ENCODE data around the gene C5orf15. TPM values are rescaled to one million over a fixed set of nuclear protein-coding genes. Genes with fewer than 3 reads are reported as not detected.
"Not testable (repeated sequence)": the region's sequence is repeated elsewhere in the genome, so short reads cannot be mapped to it uniquely, and the experiment has no call there.

Gene C5orf15
- total RNA-seq, 2 donors from 2014 or later, result 24.0 to 29.2 TPM

DNA sequence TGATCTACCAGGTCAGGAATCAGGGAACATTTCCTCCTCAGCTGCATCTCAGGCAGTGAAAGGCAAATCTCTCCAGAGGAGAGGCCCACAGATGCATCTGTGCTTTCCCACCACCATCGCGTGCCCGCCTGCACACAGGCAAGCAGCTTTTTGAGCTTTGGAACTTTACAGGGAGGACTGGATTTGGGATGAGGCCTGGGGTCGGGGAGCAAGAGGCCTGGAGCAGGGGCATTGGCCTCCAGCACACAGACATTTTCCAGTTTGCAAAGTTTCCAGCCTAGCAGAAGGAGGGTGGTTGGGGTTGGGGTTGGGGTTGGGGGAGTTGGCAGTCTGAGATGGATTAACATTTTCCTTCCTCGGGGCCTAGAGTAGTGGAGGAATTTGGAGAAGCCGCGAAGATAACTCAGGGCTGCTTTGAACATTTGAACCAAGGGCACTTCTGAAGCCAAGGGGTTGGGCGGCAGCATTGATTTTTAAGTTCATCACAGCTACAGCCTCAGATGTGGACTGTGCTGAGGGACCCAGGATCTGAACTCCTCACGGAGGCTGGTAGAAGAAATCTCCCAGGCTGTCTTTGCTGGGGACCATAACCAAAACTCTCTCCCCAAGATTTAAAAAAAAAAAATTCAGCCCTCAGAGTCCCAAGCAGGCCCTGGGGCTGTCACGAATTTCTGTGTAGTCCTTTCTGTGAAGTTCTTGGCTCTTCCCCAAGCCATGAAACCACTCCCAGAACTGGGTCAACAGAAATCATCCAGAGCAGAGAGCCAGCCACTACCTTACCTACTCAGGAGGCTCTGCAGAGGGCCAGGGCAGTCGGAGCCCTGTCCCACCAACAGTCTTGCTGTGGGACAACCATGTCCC lies 25.6 kb downstream of the C5orf15 start:
- peak; percentile 29 for DNase-seq (ENCODE audit: low spot score)
- intact Hi-C loops (cut with DNase I), result no loop called here

- peak; percentile 41 for DNase-seq (ENCODE audit: low spot score)
- intact Hi-C loops (cut with DNase I), result no loop called here
These were observed 26.8 kb downstream of the C5orf15 start for GRCh38 chr5:133941456-133942196.

DNA sequence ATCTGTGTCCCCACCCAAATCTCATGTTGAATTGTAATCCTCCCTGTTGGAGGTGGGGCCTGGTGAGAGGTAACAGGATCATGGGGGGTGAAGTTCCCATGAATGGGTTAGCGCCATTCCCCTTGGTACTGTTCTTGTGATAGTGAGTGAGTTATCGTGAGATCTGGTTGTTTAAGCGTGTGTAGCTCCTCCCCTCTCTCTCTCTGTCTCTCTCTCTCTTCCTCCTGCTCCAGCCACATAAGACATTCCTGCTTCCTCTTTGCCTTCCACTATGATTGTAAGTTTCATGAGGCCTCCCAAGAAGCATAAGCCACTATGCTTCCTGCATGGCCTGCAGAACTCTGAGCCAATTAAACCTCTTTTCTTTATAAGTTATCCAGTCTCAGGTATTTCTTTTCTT lies 28.8 kb downstream of the C5orf15 start:
- no peak for DNase-seq (ENCODE audit: low spot score)
- intact Hi-C loops (cut with DNase I), result no loop called here

- intact Hi-C loops (cut with DNase I), result no loop called here
These were observed 29.5 kb downstream of the C5orf15 start for GRCh38 chr5:133938929-133939328.

DNA sequence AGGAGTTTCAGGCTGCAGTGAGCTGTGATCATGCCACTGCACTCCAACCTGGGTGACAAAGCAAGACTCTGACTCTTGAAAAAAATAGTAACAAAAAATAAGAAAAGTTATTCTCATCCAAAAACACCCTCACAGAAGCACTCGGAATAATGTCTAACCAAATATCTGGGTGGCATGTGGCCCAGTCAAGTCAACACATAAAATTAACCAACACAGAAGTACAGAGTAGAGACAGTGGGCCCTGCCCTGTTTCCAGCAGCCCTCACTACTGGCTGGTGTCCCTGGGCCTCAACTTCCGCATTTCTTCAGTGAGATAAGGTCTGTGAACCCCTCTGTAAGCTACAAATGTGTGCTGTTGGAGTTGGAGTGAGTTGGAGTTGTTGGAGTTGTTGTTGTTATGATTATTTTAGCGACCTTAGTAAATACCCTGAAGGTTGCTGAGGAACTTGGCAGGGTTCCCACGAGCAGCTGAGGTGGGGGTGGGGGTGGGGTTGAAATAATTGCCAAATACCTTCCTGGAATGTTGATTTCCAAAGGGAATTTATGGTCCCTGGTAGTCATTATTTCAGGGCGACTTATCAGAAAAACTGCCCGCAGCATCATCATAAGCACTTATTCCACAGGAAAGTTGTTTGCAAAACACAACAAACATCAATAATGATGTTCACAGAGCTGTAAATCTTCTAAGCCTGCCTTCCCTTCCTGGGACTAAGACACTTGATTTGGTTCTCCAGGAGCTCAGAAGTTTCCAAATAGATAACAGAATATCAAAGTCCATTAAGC lies 30.2 kb downstream of the C5orf15 start:
- no peak for DNase-seq (ENCODE audit: low spot score)
- intact Hi-C loops (cut with DNase I), result no loop called here

More at GRCh38 chr5:133938929-133939328, 29.5 kb downstream of the C5orf15 start:
- no peak for DNase-seq (ENCODE audit: low spot score)

DNA sequence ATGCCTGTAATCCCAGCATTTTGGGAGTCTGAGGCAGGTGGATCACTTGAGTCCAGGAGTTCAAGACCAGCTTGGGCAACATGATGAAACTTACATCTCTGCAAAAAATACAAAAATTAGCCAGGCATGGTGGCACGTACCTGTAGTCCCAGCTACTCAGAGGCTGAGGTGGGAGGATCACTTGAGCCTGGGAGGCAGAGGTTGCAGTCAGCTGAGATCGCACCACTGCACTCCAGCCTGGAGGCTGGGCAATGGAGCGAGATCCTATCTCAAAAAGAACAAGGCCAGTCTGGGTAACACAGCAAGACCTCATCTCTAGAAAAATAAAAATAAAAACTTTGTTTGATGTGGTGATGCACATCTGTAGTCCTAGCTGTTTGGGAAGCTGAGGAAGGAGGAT lies 30.8 kb downstream of the C5orf15 start:
- DNase-seq (ENCODE audit: low spot score), result peak; percentile 30
- intact Hi-C loops (cut with DNase I), result not testable (repeated sequence)

DNA sequence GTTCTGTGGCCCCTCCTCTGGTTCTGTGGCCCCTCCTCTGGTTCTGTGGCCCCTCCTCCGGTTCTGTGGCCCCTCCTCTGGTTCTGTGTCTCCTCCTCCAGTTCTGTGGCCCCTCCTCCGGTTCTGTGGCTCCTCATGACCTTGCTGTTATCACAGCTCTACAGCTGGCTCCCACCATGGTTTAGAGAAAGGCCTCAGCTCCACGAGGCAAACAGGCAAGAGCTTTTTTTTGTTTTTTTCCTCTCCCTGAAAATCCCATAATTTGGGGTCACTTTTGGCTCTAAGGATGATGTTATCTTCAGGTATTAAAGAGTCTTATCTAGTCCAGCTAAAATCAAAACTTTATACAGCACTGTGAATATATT lies 31.8 kb downstream of the C5orf15 start:
- intact Hi-C loops (cut with DNase I), result no loop called here
- DNase-seq (ENCODE audit: low spot score), result peak; percentile 23

- DNase-seq (ENCODE audit: low spot score), result peak; percentile 3
- intact Hi-C loops (cut with DNase I), result not testable (repeated sequence)
These were observed 32.3 kb downstream of the C5orf15 start for GRCh38 chr5:133935991-133936650.

GRCh38 chr5:133935667-133935940 lies 32.8 kb downstream of the C5orf15 start:
- DNase-seq (ENCODE audit: low spot score), result peak; percentile 38
- intact Hi-C loops (cut with DNase I), result no loop called here

DNA sequence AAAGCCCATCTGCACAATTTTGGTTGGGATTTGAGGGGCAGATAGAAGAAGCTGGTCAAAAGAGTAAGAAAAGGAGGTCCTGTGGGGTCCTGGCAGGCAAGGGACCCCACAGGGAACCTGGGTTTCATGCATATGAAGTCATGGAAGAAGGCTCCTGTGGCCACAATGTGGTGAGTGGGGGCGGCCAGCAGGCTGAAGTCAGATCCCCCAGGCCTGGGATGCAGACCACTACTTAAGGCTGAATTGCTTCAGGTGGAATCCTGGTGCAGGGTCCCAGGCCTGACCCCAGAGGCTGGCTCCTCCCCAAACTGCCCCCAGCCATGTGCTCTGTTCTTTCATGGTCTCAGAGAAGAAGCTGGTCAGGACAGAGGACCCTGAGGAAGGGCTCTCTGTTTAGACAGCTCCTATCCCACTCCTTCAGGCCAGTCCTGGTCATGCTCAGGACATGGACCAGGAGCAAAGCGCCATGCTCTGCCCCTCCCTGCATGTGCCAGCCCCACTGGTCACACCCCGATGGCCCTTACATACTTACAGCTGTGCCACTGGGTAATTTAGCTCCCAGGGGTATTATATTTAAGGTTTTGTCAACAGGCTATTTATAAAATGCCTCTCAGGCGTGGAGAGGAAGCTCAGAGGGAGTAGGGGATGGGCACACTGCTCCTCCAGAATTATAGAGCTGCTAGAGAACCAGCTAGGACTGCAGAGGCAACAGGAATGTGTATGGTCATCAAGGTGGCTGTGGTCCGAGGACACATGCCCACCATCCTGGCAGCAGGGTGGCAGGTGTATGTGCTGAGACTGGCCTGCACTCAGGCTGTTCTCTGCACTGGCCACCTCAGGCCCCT lies 33.4 kb downstream of the C5orf15 start:
- intact Hi-C loops (cut with DNase I), result no loop called here
- peak; percentile 55 for DNase-seq (ENCODE audit: low spot score)

DNA sequence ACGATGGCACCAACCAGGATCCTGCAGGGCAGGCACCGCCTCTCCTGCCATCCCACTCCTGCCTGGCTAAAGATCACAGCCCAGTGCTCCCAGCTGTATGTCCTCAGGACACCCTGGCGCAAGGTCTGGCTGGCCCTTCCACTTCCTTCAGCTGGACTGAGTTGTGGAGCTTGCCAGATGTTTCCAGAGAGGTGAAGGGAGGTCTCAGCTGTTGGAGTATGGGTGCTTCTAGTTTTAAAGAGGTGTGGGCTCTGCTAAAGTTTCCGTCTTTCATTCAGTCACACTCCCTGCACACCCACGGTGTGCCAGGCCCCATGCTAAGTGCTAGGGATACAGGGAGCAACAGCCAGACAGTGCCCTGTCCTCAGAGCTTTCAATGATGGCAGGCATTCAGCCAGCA lies 34.1 kb downstream of the C5orf15 start:
- DNase-seq (ENCODE audit: low spot score), result no peak
- intact Hi-C loops (cut with DNase I), result no loop called here

DNA sequence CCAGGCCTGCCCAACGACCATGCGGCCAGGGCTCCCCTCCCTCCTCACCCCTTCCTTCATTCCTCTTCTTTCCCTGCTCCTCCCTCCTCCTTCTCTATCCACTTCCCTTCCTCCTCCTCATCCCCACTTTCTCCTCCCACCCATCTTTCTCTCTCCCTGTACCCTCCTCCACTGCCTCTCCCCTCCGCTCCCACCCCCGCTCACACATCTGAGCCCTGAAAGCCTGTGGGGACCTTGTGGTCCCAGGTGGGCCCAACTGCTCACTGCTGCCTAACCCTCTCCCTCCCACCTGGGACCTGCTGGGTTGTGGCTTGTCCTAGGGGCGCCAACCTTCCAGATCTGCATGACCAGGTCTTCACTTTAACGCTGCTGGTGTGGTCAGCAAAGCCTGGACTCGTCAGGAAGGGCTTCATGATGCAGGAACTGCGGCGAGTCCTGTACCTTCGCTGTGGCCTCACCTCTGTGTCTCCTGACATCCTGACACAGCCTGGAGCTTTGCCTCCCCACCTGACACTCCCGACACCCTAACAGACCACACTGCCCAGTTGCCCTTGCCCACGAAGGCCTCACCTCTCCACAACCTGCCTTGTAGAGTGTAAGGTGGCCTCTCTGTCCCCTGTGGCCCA lies 34.6 kb downstream of the C5orf15 start:
- peak; percentile 64 for DNase-seq (ENCODE audit: low spot score)
- intact Hi-C loops (cut with DNase I), result no loop called here

DNA sequence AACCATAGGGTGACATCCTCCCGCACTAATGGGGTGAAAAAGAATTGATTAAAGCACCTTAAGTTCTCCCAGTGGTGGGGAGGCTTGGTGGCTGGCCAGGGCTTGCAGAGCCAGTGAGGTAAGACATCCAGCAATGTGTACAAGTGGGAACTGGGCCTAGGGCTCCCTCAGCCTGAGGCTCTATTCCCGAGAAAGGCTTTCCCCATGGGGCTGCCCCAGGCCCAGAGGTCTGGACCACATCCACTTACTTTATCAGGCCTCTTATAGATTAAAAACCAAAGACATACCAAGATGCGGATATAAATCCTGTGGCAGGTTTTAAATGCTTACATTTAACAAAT lies 35.3 kb downstream of the C5orf15 start:
- intact Hi-C loops (cut with DNase I), result no loop called here
- DNase-seq (ENCODE audit: low spot score), result peak; percentile 67

DNA sequence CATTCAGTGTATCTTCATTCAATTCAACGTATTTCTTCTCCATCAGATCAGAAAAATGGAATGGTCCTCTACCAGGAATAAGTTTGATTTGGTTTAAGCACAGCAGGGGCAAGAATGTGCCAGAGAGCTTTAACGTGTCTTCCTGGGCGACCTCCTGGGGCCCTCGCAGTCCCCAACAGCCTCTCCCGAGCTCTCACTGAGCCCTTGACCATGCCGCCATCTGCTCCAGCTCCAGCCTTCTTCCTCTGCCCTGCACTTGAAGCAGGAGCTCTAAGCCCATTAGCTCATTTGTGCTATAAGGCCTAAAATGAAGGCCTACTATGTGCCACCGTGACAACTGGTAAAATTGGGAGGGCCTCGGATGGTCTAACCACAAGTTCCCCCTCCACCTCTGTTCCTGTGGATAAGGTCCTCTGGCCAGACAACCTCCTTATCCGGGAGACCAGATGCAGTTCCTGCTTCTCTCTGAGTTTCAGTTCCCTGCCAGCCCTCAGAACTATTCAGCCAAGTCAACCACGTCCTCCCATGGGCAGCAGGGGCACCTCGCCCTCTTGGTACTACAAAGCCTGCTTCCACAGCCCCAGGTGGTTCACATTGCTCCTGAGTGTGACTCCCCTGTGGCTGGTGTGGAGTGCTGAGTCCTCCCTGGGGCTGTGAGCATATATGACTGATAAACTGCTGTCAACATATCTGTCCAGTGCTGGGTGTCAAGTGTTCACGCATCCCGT lies 35.8 kb downstream of the C5orf15 start:
- intact Hi-C loops (cut with DNase I), result no loop called here
- DNase-seq (ENCODE audit: low spot score), result peak; percentile 60

DNA sequence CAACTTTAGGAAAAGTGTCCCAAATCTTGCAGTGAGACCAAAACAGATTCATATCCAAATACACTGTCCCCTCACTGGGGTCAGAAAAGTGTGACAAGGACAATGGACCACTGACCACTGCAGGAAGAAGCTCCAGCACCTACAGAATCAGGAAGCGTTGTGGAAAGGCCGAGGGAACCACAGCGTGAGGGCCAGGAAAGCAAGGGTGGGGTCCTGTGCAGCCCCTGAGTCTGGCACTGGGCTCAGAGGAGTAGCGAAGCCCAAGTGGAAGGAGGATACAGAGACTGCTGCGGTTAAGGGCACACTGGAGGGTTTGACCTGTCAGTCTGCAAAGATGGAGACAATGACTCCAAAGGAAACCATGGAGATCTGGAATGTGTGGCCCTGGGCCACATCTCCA lies 36.9 kb downstream of the C5orf15 start:
- intact Hi-C loops (cut with DNase I), result no loop called here
- no peak for DNase-seq (ENCODE audit: low spot score)

DNA sequence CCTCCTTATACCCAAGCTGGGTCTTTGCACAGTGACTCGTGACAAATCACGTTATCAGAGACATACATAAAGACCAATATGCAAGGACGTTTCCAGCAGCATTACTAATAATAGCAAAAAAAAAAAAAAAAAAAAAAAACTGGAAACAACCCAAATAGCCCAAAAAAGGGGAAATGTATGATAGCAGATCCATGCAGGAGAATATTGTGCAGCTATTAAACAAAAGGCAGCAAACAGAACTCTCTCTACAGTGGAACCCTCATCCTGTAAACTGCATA lies 37.7 kb downstream of the C5orf15 start:
- DNase-seq (ENCODE audit: low spot score), result no peak
- intact Hi-C loops (cut with DNase I), result no loop called here

DNA sequence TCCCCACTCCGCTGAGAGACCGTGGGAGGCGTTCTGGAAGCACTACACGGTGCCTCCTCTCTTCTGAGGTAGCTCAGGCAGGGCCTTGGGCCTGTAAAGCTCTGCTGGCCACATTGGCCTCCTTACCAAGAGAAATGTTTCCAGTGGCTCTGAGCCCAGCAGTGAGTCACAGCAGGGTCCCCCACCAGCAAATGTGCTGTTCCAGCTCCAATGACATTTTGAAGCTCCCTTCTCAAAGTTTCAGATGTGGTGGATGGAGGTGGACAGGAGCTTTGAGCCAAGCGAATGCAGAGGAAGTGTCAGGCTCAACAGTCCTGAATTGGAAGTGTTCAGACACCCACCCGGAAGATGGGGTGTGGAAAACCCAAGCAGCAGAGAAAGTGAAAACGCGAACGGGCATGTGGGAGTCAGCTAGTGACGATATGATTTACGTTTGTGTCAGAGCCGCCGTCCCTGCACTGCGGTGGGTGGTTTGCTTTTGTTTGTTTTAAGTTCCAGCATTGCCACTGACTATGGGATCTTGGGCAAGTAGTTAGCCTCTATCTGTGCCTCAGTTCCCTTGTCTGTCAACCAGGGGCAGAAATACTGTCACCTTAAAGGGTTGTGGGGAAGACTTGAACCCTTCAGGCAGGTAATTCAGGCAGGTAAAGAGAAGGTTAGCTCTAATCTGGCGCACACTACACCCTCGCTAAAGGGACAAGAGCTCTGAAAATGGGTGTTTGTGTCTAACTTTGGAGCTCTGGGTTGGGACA lies 38.2 kb downstream of the C5orf15 start:
- intact Hi-C loops (cut with DNase I), result no loop called here
- DNase-seq (ENCODE audit: low spot score), result peak; percentile 84

Data from posterior vena cava (tissue), 2 donors.